HG02798 (cell line): Measurements from ENCODE around the gene SH2D4B.

Source experiments
- ATAC-seq: cut with Tn5 transposase; IDR thresholded peaks from one replicate; pipeline ENCODE4 v1.9.1; 2021; ENCODE audit warnings: mild to moderate bottlenecking; ENCODE audit not compliant: unreplicated experiment, poor library complexity

Gene SH2D4B

DNA sequence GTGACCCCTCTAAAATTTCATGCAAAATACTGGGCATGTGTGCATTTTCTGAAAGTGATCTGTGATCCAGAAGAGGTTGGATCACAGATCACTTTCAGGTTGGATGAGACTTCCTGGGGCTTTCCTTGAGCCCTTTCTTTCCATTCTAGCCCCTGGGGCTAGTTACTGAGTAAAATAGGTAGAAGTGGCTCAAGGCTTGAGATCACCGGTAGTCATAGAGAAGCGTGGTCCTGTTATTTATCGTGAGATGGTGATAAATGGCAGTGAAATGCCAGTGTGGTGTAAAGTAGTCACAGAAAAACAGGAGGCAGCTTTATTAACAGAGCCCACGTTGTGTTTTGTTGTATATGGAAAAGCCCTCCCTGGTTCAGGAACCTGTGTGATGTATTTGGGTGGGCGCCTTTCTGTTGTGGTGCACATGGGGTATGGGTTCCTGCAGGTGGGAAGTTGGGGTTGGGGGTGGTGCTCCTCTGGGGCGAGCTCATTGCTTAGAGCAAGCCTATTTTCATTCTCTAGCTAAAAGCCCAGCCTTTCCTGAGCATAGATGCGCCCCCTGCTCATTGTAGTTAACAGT lies 34.0 kb upstream of the SH2D4B start:
- no peak for ATAC-seq

DNA sequence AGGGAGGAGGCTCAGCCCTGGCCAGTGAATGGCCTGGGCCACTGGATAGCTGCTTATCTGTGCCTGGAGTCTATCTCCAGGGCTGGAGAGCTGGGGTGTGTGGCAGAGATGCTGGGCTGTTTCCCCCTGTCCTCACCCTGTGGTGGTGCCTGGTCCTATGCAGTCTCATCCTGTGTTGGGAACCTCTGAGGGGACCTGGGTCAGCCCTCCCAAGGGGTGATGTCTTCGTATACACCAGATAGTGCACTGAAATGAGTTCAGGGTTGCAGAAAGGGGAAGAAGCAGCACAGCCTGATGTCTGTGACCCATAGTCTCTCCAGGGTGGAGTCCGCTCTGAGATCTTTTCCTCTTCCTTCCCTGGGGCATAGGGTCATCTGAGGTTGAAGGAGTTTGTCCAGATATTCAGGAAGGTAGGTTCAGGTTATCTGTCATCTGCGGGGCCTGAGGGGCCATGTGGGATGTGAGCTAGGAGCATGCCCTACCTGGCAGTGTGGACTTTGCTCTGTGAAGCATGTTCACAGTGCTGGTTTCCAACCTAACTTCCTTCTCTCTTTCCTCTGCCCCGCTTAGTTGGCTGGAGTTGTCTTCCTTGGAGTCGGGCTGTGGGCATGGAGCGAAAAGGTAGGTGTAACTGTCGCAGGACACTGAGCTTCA lies 33.4 kb upstream of the SH2D4B start:
- ATAC-seq: no peak

DNA sequence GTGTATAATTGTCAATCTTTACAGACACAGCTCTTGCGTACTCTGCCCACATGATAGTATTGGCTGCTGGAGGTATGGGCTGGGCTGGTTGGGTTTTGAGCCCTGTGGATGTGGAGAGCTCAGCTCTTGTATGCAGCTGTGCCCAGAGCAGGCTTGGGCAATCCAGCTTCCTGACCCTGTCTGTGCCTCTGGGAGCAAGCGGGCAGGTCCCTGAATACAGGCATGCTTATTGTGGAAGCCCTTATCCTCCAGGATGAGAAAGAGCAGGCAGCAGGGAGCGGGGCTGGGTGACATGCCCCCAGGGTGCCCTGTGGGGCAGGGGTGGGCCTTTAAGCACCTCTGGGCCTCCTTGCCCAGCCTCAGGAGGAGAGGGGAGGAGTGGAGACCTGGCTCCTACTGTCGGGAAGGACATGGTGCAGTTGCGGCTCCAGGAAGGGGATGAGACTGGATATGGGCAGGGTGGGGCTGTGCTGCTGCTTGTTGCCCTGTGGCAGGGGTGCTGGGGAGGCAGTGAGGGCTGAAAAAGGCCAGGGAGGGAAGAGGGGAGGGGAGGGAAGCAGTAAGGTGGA lies 32.7 kb upstream of the SH2D4B start:
- no peak for ATAC-seq

DNA sequence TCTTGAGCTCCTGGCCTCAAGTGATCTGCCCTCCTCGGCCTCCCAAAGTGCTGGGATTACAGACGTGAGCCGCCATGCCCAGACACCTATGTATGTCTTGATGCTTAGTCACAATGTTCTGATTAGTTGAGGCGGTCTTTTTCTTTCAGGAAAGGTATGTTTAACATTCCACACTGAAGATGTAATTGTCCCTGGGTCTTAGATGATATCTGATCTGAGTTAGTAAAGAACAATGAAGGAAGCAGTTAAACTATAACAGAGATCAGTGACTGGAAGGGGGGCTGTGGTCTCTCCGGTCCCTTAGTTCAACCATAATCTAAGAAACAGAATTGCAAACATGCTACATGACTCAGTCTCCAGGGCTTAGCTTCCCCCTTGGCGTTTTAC lies 31.5 kb upstream of the SH2D4B start:
- ATAC-seq: no peak

DNA sequence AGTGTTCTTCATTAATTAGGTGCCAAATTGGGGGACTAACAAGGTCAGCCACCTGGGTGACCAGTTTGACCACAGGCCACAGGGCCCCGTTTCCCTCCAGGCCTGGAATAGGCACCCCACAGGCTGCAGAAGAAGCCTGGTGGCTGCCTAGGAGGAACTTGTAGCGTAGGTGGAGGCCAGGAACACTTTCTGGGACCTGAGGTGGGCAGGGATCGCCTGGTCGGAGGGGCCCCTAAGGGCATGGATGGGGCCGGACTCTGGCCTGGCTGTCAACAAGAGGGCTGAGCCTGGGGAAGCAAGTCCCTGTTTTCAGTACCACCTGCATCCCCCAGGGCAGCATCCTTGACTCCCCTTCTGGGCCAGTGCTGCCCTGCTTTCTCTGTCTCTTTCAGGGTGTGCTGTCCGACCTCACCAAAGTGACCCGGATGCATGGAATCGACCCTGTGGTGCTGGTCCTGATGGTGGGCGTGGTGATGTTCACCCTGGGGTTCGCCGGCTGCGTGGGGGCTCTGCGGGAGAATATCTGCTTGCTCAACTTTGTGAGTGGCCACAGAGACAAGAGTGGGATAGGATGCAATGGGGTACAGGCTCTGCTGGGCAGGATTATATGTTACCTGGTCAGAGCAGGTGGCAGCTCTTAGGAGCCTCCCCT lies 30.7 kb upstream of the SH2D4B start:
- no peak for ATAC-seq

DNA sequence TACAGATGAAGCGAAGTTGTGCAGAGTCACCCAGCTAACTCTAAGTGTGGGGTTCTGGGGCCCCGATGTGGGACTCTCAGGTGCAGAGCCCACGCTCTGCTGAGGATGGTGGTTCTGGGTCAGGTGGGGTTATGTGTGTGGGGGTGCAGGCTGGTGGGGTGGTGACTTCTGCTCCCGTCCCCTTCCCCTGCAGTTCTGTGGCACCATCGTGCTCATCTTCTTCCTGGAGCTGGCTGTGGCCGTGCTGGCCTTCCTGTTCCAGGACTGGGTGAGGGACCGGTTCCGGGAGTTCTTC lies 28.6 kb upstream of the SH2D4B start:
- ATAC-seq: no peak

DNA sequence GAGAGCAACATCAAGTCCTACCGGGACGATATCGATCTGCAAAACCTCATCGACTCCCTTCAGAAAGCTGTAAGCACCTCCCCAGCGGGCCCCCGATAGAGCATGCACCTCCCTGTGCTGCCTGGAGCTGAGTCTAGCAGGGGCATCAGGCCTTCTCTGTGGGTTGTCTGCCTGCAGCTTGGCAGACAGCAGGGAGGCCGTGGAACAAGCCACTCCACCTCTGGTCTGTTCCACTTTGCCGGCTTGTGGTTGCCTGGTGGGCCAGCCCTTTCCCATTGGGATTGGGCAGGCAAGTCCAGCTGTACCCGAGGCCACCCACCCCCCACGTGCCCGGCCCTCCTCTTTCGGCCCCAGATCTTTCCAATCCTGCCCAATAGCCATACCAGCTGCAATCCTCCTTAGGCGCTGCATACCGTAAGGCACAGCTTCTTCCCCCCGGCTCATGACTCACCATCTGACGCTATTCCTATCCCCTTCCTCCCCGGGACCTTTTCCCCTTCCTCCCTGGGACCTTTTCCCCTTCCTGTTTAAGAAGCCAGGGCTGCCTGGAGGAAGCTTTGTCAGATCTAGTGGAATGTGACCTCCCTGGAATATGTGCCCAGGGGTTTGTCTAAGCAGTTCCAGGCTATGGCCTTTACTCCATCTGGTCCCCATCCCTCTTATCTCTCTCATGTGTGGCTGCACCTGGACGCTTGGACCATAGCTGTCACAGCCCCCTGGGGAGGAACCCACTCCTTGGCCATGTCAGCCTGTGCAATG lies 28.1 kb upstream of the SH2D4B start:
- ATAC-seq: no peak

DNA sequence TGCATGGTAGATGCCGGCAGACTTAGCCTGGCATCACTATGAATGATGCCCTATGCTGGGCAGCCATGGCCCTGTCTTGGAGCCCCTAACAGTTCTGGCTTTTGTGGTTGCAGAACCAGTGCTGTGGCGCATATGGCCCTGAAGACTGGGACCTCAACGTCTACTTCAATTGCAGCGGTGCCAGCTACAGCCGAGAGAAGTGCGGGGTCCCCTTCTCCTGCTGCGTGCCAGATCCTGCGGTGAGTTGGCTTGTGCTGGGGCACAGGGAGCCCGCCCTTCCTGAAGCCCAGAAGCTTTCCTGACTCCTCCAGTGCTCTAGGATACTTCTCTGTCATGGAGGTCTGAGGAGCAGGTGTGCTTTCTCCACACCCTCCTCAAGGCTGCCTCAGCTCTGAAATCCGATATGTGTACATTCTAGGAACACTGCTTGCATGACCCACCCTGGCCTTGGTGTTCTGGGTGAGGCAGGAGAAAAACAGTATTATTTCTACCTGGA lies 25.6 kb upstream of the SH2D4B start:
- no peak for ATAC-seq

DNA sequence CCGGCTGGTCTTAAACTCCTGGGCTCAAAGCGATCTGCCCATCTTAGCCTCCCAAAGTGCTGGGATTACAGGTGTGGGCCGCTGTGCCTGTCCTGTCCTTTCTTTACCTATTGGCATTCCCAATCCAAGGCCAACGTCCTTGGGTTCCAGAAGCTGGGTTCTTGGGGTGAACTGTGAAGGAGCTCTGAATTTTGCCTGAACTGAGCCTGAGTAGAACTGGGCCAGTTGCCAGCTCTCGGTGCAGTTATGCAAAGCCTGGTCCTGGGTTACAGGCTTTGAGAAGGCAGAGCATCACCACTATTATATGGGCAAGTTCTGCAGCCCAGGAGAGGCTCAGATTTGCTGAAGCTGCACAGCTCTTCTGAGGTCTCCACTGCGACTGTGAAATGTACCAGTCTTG lies 24.6 kb upstream of the SH2D4B start:
- no peak for ATAC-seq

DNA sequence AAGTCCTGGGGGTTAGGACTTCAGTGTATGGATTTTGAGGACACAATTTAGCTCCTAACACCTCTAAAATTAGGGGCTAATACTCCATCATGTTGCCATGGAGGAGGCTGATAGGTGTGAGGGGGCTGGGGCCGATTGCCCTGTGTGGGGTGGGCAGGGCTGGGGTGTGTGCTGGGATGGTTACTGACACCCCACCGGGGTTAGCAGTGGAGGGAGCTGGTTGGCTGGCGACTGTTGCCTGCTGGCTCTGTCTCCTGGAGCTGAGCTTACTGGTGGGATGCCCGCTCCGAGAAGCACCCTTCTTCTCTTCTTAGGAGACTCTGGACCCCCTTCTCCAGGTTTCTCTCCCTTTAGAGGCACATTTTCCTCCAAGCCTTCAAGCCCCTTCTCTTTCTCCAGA lies 22.2 kb upstream of the SH2D4B start:
- no peak for ATAC-seq

DNA sequence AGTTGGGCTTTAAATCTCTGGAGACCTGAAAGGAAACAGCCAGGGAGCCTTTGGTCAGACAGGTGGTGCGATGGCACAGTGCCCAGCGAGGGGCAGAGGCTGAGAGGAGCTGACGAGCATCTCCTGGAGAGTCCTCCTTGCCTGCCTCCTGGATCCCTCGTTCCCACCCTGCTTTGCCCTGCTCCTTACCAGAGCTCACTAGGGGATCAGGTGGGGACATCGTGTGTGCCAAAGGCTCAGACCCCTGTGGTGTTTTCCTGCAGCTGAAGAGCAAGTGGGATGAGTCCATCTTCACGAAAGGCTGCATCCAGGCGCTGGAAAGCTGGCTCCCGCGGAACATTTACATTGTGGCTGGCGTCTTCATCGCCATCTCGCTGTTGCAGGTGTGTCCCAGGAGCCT lies 21.8 kb upstream of the SH2D4B start:
- no peak for ATAC-seq

DNA sequence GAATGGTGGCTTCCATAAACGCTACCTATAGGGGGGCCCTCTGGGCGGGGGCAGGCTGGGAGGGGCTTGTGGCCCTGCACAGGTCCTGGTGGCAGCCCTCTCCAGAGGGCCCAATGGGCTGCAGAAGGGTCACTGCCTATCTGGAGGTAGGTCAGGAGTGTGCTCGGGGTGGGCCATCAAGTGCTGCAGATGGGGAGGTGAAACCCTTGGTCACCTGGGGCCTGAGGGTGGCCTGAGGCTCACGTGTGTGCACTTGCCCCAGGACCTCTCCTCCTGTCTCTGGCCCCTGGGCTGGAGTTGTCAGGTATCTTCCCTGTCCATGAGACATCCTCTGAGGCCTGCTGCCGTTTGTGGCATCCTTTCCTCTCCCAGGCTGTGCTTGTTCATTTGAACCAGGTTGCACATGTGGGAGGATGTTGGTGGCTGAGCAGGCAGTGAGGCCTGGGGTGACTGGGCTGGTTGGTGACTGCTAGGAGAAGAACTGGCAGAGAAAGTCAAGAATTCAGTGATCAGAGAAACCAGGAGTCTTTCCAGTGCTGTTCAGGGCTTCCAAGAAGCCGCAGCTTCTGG lies 21.1 kb upstream of the SH2D4B start:
- ATAC-seq: no peak

DNA sequence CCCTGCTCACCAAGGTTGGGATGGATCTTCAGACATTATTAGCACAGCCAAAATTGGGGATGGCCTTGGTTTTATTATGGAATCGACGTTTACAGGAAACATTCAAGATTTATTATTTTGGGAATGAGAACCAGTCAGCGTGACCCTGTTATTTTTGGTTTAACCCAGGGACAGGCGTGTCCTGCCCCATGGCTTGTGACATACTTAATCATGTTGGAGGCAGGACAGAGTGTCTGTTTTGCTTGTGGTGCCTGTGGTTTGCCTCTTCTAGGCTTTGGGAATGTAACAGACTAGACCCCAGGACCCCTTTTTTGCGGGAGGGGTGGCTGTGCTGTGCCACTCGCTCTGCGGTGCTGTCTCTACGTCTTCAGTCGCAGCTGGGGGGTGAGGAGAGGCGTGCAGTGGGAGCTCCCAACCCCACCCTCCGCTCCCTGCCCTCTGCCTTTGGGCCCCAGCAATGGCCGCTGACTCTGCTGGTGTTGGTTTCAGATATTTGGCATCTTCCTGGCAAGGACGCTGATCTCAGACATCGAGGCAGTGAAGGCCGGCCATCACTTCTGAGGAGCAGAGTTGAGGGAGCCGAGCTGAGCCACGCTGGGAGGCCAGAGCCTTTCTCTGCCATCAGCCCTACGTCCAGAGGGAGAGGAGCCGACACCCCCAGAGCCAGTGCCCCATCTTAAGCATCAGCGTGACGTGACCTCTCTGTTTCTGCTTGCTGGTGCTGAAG lies 20.1 kb upstream of the SH2D4B start:
- ATAC-seq: no peak

DNA sequence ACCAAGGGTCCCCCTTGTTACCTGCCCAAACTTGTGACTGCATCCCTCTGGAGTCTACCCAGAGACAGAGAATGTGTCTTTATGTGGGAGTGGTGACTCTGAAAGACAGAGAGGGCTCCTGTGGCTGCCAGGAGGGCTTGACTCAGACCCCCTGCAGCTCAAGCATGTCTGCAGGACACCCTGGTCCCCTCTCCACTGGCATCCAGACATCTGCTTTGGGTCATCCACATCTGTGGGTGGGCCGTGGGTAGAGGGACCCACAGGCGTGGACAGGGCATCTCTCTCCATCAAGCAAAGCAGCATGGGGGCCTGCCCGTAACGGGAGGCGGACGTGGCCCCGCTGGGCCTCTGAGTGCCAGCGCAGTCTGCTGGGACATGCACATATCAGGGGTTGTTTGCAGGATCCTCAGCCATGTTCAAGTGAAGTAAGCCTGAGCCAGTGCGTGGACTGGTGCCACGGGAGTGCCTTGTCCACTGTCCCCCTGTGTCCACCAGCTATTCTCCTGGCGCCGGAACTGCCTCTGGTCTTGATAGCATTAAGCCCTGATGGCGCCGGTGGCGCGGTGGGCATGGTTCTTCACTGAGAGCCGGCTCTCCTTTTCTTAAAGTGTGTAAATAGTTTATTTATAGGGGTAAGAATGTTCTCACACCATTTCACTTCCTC lies 19.4 kb upstream of the SH2D4B start:
- peak; percentile 39 for ATAC-seq

DNA sequence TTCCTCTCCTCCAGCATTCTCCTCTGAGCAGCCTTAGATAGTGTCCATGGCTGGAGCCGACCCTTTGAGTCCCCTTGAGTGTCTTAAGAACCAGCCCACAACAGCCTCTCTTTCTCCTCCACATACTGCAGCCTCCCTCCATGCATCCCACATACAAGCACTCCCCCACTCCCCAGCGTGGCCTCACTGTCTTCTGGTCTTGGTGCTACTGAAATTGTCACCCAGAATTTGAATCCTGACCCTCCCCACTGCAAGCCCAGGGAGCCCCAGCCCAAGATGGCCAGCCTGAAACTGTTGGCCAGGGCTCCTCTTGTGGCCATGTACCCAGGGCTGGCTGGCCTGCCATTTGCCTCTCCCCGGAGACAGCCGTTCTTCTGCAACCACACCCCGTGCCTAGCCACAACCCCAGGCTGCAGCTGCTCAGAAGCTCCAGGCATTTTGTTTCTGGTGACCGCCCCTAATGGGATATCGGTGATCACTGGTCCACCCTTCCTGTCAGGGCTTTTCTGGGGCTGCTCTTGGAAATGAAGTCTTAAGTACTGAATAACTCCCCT lies 18.8 kb upstream of the SH2D4B start:
- peak; percentile 16 for ATAC-seq

DNA sequence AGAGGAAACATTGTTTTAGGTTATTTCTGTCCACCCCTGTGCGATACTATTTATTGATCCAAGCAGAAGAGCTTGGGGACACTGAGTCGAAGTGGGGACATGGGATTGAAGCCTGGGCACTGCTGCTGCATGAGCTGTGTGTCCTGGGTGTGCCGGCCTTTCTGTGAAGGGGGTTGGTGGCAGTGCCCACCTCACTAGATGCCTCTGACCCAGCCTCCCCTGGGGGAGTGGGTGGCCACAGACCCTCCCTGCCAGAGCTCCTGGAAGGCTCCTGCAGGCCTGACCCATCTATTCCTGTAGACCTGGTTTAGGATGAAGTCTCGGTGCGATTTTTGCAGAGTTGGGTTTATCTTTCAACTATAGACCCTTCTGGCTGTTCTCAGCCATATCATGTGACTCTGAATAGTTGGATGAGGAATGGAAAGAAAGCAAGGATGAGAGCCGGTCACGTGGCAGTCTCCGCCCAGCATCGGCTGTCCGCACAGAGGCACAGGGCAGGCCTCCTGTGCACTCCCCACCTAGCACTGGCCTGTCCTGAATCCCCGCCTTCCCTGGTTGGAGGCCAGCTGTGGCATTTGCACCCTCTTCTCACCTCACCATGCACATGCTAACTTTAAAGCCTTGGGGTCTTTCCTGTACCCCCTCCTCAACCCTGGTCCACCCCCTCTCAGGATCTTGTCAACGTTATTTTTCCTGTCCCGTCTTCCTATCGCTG lies 17.6 kb upstream of the SH2D4B start:
- ATAC-seq: no peak

DNA sequence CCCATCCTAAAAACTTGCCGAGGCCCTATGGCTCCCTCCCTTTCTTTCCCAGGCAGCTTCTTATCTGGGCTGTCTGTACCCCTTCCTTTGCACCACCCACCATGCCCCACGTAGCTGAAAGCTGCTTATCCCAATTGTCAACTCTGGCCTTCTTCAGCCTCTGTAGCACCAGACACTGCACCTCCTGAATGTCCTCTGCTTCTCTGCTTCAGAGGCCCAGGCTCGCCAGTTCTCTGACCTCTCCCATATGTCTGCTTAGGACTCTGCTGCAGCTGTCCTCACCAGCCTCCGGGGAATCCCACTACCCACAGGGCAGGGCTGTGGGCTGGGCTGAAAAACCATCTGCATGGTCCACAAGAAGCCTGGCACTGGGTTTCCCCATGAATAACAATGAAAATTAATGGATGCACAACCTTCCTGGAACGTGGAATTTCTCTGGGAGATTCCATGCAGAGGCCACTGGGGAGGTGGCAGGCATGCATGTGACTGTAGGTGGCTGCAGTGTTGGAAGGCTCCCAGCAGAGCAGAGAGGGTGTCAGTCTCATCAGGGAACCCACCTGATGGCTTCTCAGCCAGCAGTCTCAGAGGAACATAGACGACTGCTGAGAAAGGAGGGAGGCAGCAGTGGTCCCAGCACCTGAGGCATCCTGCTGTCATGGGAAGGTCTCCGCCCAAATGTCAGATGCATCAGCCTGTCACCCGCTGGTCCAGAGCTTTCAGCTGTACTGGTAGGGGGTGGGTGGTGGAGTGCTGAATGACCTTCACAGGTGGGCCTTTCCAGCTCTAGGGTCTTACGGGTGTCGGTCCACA lies 16.8 kb upstream of the SH2D4B start:
- no peak for ATAC-seq
